ENCODE measurements around the gene ELL2.

The ELL2 gene

DNA sequence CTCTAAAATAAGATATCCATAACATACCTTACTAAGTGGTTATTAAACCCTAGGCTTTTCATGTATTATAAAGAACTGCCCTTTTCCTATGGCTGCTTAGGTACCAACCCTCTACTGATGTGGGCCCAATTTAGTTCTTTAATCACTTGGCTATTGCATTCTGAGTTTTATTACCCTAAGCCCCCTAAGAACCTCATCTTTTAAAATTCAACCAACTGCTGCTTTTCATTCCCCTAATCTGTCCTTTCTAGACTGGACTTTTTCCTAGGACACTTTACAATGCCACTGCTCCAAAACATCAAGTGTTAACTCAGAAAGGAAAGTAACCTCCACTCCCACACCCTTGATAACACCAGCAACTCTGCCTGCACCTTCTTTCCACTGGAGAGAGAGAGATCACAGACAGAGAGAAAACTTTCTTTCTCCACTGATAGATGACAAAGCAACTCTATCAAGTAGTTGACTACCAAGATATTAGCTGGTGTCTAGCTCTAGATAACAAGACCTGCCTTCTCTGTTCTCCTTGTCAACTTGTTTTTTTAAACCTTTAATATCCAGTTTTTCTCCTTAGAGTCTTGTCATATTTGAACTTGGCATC lies 27.3 kb downstream of the ELL2 start:
- no peaks in the 10 kb centered on the region for H3K36me3 ChIP-seq (ENCODE audit: control insufficient read depth, insufficient read depth, low read length)
- TF ChIP-seq, protein P1, sequence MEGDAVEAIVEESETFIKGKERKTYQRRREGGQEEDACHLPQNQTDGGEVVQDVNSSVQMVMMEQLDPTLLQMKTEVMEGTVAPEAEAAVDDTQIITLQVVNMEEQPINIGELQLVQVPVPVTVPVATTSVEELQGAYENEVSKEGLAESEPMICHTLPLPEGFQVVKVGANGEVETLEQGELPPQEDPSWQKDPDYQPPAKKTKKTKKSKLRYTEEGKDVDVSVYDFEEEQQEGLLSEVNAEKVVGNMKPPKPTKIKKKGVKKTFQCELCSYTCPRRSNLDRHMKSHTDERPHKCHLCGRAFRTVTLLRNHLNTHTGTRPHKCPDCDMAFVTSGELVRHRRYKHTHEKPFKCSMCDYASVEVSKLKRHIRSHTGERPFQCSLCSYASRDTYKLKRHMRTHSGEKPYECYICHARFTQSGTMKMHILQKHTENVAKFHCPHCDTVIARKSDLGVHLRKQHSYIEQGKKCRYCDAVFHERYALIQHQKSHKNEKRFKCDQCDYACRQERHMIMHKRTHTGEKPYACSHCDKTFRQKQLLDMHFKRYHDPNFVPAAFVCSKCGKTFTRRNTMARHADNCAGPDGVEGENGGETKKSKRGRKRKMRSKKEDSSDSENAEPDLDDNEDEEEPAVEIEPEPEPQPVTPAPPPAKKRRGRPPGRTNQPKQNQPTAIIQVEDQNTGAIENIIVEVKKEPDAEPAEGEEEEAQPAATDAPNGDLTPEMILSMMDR (IDR thresholded peaks at IDR 0.05) = no peak
- H3K9ac ChIP-seq = no peak overlapping the region
- no peak overlapping the region for H3K4me2 ChIP-seq (ENCODE audit: low read length)
- no peak overlapping the region for H3K27ac ChIP-seq
- H3K9me3 ChIP-seq (ENCODE audit: control insufficient read depth, low read length) = no peaks in the 10 kb centered on the region
- H3K79me2 ChIP-seq = peaks cover 2% of the 10 kb centered on the region
- H2AFZ ChIP-seq = no peak overlapping the region
- no peaks in the 10 kb centered on the region for H3K4me1 ChIP-seq
- no peak overlapping the region for H3K4me3 ChIP-seq (ENCODE audit: low read depth, low read length)
- H3K27me3 ChIP-seq (ENCODE audit: control insufficient read depth, insufficient read depth, low read length) = no peaks in the 10 kb centered on the region

DNA sequence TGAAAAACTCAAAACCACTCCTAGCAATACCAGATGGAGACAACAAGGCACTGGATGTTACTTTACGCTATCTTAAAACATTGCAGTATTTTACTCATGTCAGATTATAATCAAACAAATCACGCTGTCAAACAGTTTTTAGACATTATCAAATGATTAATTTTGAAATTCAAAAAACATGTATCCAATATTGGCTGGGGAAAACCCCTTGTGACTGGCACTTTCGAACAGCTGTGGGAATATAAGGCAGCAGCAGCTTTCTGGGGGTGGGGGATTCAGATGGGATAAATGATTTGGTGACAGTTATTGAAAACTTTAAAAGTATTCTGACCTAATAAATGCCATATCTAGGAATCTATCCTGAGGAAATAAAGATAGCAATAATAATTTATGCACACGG lies 28.7 kb downstream of the ELL2 start:
- no peak overlapping the region for H3K27ac ChIP-seq
- no peaks in the 10 kb centered on the region for H3K4me1 ChIP-seq
- H2AFZ ChIP-seq = no peak overlapping the region
- peaks cover 6% of the 10 kb centered on the region for H3K79me2 ChIP-seq
- no peak overlapping the region for H3K4me3 ChIP-seq (ENCODE audit: low read depth, low read length)
- no peaks in the 10 kb centered on the region for H3K36me3 ChIP-seq (ENCODE audit: control insufficient read depth, insufficient read depth, low read length)
- no peaks in the 10 kb centered on the region for H3K9me3 ChIP-seq (ENCODE audit: control insufficient read depth, low read length)
- no peaks in the 10 kb centered on the region for H3K27me3 ChIP-seq (ENCODE audit: control insufficient read depth, insufficient read depth, low read length)
- H3K9ac ChIP-seq = no peak overlapping the region
- H3K4me2 ChIP-seq (ENCODE audit: low read length) = no peak overlapping the region
- TF ChIP-seq, protein P1 (IDR thresholded peaks at IDR 0.05) = no peak

GRCh38 chr5:95931079-95931833 lies 30.4 kb downstream of the ELL2 start:
- Histone ChIP-seq H3K4me1 (no peaks in the 10 kb centered on the region), H3K9ac (no peak overlapping the region), H3K27me3 (ENCODE audit: control insufficient read depth, insufficient read depth, low read length) (no peaks in the 10 kb centered on the region), H3K79me2 (peaks cover 11% of the 10 kb centered on the region), H3K4me2 (ENCODE audit: low read length) (no peak overlapping the region), H3K36me3 (ENCODE audit: control insufficient read depth, insufficient read depth, low read length) (no peaks in the 10 kb centered on the region), H2AFZ (no peak overlapping the region), H3K4me3 (ENCODE audit: low read depth, low read length) (no peak overlapping the region), H3K9me3 (ENCODE audit: control insufficient read depth, low read length) (no peaks in the 10 kb centered on the region), H3K27ac (no peak overlapping the region)
- TF ChIP-seq, protein P1 (IDR thresholded peaks at IDR 0.05) = no peak

- no peaks in the 10 kb centered on the region for H3K36me3 ChIP-seq (ENCODE audit: control insufficient read depth, insufficient read depth, low read length)
Observed at GRCh38 chr5:95930141-95930930, 31.3 kb downstream of the ELL2 start.

More at GRCh38 chr5:95930141-95930930, 31.3 kb downstream of the ELL2 start:
- Histone ChIP-seq H3K4me1 (no peaks in the 10 kb centered on the region), H2AFZ (no peak overlapping the region), H3K27me3 (ENCODE audit: control insufficient read depth, insufficient read depth, low read length) (no peaks in the 10 kb centered on the region), H3K4me2 (ENCODE audit: low read length) (no peak overlapping the region), H3K9me3 (ENCODE audit: control insufficient read depth, low read length) (no peaks in the 10 kb centered on the region), H3K9ac (no peak overlapping the region), H3K79me2 (peaks cover 9% of the 10 kb centered on the region), H3K4me3 (ENCODE audit: low read depth, low read length) (no peak overlapping the region), H3K27ac (no peak overlapping the region)
- TF ChIP-seq, protein P1 (IDR thresholded peaks at IDR 0.05) = no peak

Measured in parathyroid adenoma (tissue), 2 donors.